Measurements from ENCODE around the gene PTPRH. TPM values are rescaled to one million over a fixed set of nuclear protein-coding genes. Genes with fewer than 3 reads are reported as not detected.

Gene PTPRH
- total RNA-seq, 1 donor from 2014 or later = 4.4 TPM

GRCh38 chr19:55160128-55160985, 48.9 kb downstream of the PTPRH start:
- H3K4me3 ChIP-seq = no peak overlapping the region
- TF ChIP-seq POLR2A (IDR thresholded peaks at IDR 0.05) (no peak), POLR2AphosphoS5 (IDR thresholded peaks at IDR 0.05; ENCODE audit: insufficient read depth in 1 of 2, low read depth in 1 of 2) (no peak)
- TF ChIP-seq, protein P1, sequence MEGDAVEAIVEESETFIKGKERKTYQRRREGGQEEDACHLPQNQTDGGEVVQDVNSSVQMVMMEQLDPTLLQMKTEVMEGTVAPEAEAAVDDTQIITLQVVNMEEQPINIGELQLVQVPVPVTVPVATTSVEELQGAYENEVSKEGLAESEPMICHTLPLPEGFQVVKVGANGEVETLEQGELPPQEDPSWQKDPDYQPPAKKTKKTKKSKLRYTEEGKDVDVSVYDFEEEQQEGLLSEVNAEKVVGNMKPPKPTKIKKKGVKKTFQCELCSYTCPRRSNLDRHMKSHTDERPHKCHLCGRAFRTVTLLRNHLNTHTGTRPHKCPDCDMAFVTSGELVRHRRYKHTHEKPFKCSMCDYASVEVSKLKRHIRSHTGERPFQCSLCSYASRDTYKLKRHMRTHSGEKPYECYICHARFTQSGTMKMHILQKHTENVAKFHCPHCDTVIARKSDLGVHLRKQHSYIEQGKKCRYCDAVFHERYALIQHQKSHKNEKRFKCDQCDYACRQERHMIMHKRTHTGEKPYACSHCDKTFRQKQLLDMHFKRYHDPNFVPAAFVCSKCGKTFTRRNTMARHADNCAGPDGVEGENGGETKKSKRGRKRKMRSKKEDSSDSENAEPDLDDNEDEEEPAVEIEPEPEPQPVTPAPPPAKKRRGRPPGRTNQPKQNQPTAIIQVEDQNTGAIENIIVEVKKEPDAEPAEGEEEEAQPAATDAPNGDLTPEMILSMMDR (IDR thresholded peaks at IDR 0.05) = peak in 2 of 3 experiments; percentile 41 to 42

GRCh38 chr19:55158848-55159749, 50.2 kb downstream of the PTPRH start:
- intact Hi-C loops (cut with DNase I) = no loop called here
- H3K4me1 ChIP-seq = peaks cover 26% of the 10 kb centered on the region
- no peak for TF ChIP-seq POLR2A (IDR thresholded peaks at IDR 0.05)
- TF ChIP-seq, protein P1 (IDR thresholded peaks at IDR 0.05) = no peak
- TF ChIP-seq POLR2AphosphoS5 (IDR thresholded peaks at IDR 0.05; ENCODE audit: insufficient read depth in 1 of 2, low read depth in 1 of 2) = no peak
- no peaks in the 10 kb centered on the region for H3K27me3 ChIP-seq
- no peak overlapping the region for H3K4me3 ChIP-seq
- no peaks in the 10 kb centered on the region for H3K36me3 ChIP-seq
- H3K9me3 ChIP-seq = no peaks in the 10 kb centered on the region
- no peak overlapping the region for H3K27ac ChIP-seq
- DNase-seq (ENCODE audit: extremely low spot score in 2 of 2) = no peak

More at GRCh38 chr19:55160128-55160985, 48.9 kb downstream of the PTPRH start:
- no peaks in the 10 kb centered on the region for H3K27me3 ChIP-seq
- no peak overlapping the region for H3K27ac ChIP-seq
- intact Hi-C loops (cut with DNase I) = no loop called here
- no peaks in the 10 kb centered on the region for H3K9me3 ChIP-seq
- DNase-seq (ENCODE audit: extremely low spot score in 2 of 2) = no peak
- H3K4me1 ChIP-seq = peaks cover 26% of the 10 kb centered on the region
- no peaks in the 10 kb centered on the region for H3K36me3 ChIP-seq

DNA sequence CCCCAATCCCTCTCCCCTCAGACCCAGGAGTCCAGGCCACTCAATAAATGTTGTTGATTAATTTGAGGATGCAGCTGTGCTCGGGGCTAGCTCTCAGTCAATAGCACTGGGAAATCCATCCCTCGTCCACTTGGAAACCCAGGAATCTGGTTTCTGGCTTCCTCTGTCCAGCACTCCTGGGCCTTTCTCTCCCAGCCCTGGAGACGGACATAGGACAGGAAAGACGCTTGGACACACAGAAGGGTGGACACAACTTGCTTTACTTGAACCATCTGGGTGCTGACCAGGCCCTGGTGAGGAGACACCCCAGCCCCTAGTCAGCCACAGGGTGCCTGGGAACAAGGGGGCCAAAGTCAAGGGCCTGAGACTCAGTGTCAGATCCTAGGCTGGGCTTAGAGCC, 50.9 kb downstream of the PTPRH start:
- peaks cover 26% of the 10 kb centered on the region for H3K4me1 ChIP-seq
- H3K36me3 ChIP-seq = no peaks in the 10 kb centered on the region
- H3K4me3 ChIP-seq = no peak overlapping the region
- no peak for TF ChIP-seq POLR2AphosphoS5 (IDR thresholded peaks at IDR 0.05; ENCODE audit: insufficient read depth in 1 of 2, low read depth in 1 of 2)
- TF ChIP-seq, protein P1 (IDR thresholded peaks at IDR 0.05) = no peak
- no peak for TF ChIP-seq POLR2A (IDR thresholded peaks at IDR 0.05)
- intact Hi-C loops (cut with DNase I) = no loop called here
- H3K27me3 ChIP-seq = no peaks in the 10 kb centered on the region
- no peak overlapping the region for H3K27ac ChIP-seq
- no peak for DNase-seq (ENCODE audit: extremely low spot score in 2 of 2)
- H3K9me3 ChIP-seq = no peaks in the 10 kb centered on the region

- TF ChIP-seq POLR2AphosphoS5 (IDR thresholded peaks at IDR 0.05; ENCODE audit: insufficient read depth in 1 of 2, low read depth in 1 of 2) = no peak
- Histone ChIP-seq H3K4me3 (no peak within 1 kb of the TSS), H3K27me3 (no peaks in the 10 kb centered on the region), H3K27ac (no peak within 1 kb of the TSS), H3K9me3 (no peaks in the 10 kb centered on the region), H3K4me1 (peaks cover 26% of the 10 kb centered on the region), H3K36me3 (no peaks in the 10 kb centered on the region)
- no peak for DNase-seq (ENCODE audit: extremely low spot score in 2 of 2)
- intact Hi-C loops (cut with DNase I) = no loop called here
These were observed 52.0 kb downstream of the PTPRH start, which contains the start of gene TNNI3 for GRCh38 chr19:55157064-55157908. TNNI3 (minus strand) TSS chr19:55157732; CDS start chr19:55157589, 143 bp downstream.
